Measurements from ENCODE around the gene POLD2.

POLD2 gene

DNA sequence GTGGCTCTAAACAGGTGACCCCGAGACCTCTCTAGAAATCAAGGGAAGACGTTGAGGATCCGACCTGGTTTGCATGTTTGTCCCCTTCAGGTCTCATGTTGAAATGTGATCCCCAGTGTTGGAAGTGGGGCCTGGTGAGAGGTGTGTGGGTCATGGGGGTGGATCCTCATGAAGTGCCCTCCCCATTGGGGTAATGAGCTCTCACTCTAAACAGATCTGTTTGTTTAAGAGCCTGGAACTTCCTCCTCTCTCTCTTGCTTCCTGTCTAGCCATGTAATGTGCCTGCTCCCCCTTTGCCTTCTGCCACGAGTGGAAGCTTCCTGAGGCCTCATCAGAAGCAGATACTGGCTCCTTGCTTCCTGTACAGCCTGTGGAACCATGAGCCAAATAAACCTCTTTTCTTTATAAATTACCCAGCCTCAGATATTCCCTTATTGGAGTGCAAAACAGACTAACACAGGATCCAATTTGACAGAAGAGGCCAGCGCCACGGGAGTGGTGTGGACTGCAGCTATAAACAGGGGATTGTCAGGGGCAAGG lies 30.2 kb downstream of the POLD2 start:
- DNase-seq: no peak
- H3K4me1 ChIP-seq: no peaks in the 10 kb centered on the region
- no peak for TF ChIP-seq CTCF (IDR thresholded peaks at IDR 0.05; ENCODE audit: low read depth, low read length)

GRCh38 chr7:44087911-44088838 lies 35.2 kb downstream of the POLD2 start:
- Histone ChIP-seq H3K4me1 (no peaks in the 10 kb centered on the region), H3K4me3 (ENCODE audit: low read depth, low read length) (no peak overlapping the region), H3K36me3 (no peaks in the 10 kb centered on the region), H3K27me3 (no peaks in the 10 kb centered on the region), H3K9me3 (no peaks in the 10 kb centered on the region)
- no peak for DNase-seq
- TF ChIP-seq CTCF (IDR thresholded peaks at IDR 0.05; ENCODE audit: low read depth, low read length): no peak

More for the DNA sequence above, 30.2 kb downstream of the POLD2 start:
- Histone ChIP-seq H3K9me3 (no peaks in the 10 kb centered on the region), H3K36me3 (no peaks in the 10 kb centered on the region), H3K4me3 (ENCODE audit: low read depth, low read length) (no peak overlapping the region), H3K27me3 (no peaks in the 10 kb centered on the region)

DNA sequence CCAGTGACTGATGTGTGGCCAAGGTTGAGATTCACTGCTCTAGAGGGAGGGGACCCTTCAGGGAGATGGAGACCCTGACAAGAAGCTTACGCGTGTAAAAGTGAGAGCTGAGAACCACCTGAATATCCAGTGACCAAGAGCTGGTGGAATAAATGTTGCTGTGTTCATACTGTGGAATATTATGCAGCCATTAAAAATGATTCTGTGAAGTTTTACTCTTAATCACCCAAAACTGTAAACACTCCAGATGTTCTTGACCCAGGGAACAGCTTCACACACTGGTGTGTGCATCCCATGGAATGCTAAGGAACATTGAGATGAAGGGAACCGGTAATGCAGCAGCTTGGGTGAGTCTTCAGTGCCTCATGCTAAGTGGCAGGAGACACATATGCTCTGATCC lies 36.7 kb downstream of the POLD2 start:
- no peaks in the 10 kb centered on the region for H3K9me3 ChIP-seq

GRCh38 chr7:44085546-44085945 lies 37.8 kb downstream of the POLD2 start:
- DNase-seq: no peak
- peak; percentile 29; the same call in 1 of the 2 replicates for TF ChIP-seq CTCF (IDR thresholded peaks at IDR 0.05; ENCODE audit: low read depth, low read length)
- no peaks in the 10 kb centered on the region for H3K27me3 ChIP-seq

More for the DNA sequence above, 36.7 kb downstream of the POLD2 start:
- TF ChIP-seq CTCF (IDR thresholded peaks at IDR 0.05; ENCODE audit: low read depth, low read length): no peak
- H3K4me3 ChIP-seq (ENCODE audit: low read depth, low read length): no peak overlapping the region
- H3K36me3 ChIP-seq: no peaks in the 10 kb centered on the region
- DNase-seq: no peak
- H3K4me1 ChIP-seq: no peaks in the 10 kb centered on the region
- no peaks in the 10 kb centered on the region for H3K27me3 ChIP-seq

GRCh38 chr7:44084701-44085100 lies 38.6 kb downstream of the POLD2 start:
- no peak overlapping the region for H3K4me3 ChIP-seq (ENCODE audit: low read depth, low read length)
- no peaks in the 10 kb centered on the region for H3K27me3 ChIP-seq
- H3K4me1 ChIP-seq: no peaks in the 10 kb centered on the region
- peaks cover 1% of the 10 kb centered on the region; the same call in 1 of the 2 replicates for H3K36me3 ChIP-seq
- H3K9me3 ChIP-seq: no peaks in the 10 kb centered on the region
- DNase-seq: no peak
- TF ChIP-seq CTCF (IDR thresholded peaks at IDR 0.05; ENCODE audit: low read depth, low read length): no peak

More at GRCh38 chr7:44085546-44085945, 37.8 kb downstream of the POLD2 start:
- no peaks in the 10 kb centered on the region for H3K36me3 ChIP-seq
- no peaks in the 10 kb centered on the region for H3K4me1 ChIP-seq
- no peak overlapping the region for H3K4me3 ChIP-seq (ENCODE audit: low read depth, low read length)
- H3K9me3 ChIP-seq: no peaks in the 10 kb centered on the region

GRCh38 chr7:44083796-44084195 lies 39.6 kb downstream of the POLD2 start:
- no peak for DNase-seq
- Histone ChIP-seq H3K4me1 (no peaks in the 10 kb centered on the region), H3K27me3 (no peaks in the 10 kb centered on the region), H3K4me3 (ENCODE audit: low read depth, low read length) (no peak overlapping the region), H3K9me3 (no peaks in the 10 kb centered on the region), H3K36me3 (peaks cover 3% of the 10 kb centered on the region; the same call in 1 of the 2 replicates)
- no peak for TF ChIP-seq CTCF (IDR thresholded peaks at IDR 0.05; ENCODE audit: low read depth, low read length)

Data from BE2C (cell line).